Measurements from ENCODE around the gene DPP6. TPM values are rescaled to one million over a fixed set of nuclear protein-coding genes. Genes with fewer than 3 reads are reported as not detected.

DPP6 gene
- total RNA-seq, 1 experiment from 2014 or later, result not detected

DNA sequence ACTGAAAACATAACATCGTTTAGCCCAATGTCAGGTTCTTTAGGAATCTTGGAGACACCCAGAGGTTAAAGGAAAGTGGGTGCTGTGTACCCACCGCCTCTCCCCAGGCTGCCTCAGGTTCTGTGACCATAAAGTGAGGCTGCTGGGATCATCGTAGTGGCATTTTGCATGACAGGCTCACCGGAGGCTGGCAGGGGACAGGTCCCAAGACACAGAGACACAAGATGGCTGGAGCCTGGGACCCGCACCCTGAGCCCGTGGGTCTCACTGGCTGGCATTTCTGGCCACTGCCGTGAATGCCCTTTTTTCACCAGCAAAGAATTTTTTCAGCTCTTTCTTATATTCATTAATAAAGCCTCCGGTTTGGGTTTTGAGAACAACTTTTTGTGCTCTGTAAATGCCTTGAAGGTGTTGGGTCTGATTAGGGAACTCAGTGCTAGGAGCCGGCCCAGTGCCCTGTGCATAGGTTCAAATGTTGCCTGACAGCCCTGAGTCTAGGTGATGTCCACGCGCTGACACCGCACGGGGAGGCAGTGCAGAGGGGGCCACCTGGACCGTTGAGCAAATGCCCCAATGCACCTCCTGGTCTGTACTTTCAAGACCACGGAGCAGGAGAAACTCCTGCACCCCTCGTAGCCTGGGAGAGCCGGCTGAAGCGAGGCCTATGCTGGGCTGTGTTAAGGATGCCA, 820.8 kb downstream of the DPP6 start:
- POLR2A ChIA-PET (ENCODE audit: unreplicated experiment), result no interaction called here
- Histone ChIP-seq H3K9me2 (replicated peaks; ENCODE audit: low read length) (no peaks in the 10 kb centered on the region), H3F3A (ENCODE audit: low read length, unreplicated experiment) (no peaks in the 10 kb centered on the region), H4K20me1 (ENCODE audit: low read length) (no peaks in the 10 kb centered on the region), H3K36me3 (ENCODE audit: low read depth, low read length) (no peaks in the 10 kb centered on the region), H3K79me2 (ENCODE audit: low read length) (no peaks in the 10 kb centered on the region), H3K4me2 (ENCODE audit: low read length) (no peak overlapping the region), H3K4me3 (ENCODE audit: low read length) (no peak overlapping the region), H3K4me1 (ENCODE audit: insufficient read depth, low read length) (no peaks in the 10 kb centered on the region), H2AFZ (ENCODE audit: low read length) (no peak overlapping the region), H3K9ac (ENCODE audit: low read length) (no peak overlapping the region), H3K9me3 (ENCODE audit: low read length) (no peaks in the 10 kb centered on the region), H3K27ac (ENCODE audit: low read length) (no peak overlapping the region), H3K27me3 (ENCODE audit: low read length) (peaks cover 67% of the 10 kb centered on the region)
- ATAC-seq (no peak), DNase-seq (no peak)
- CTCF ChIA-PET, result interaction anchor here (0.6 kb wide), 1 partner anchor 27 kb away, joined by 3 read pairs; no protein-coding TSS in a partner anchor
- intact Hi-C loops (cut with micrococcal nuclease), result no loop called here
- no TSS peak for BruUV-seq (replicated peaks)
- TF ChIP-seq EZH2 (IDR thresholded peaks at IDR 0.05; ENCODE audit: low read length, unreplicated experiment) (no peak), EZH2phosphoT487 (IDR thresholded peaks at IDR 0.05; ENCODE audit: borderline replicate concordance, low read length) (no peak)
- TF ChIP-seq, protein P1, sequence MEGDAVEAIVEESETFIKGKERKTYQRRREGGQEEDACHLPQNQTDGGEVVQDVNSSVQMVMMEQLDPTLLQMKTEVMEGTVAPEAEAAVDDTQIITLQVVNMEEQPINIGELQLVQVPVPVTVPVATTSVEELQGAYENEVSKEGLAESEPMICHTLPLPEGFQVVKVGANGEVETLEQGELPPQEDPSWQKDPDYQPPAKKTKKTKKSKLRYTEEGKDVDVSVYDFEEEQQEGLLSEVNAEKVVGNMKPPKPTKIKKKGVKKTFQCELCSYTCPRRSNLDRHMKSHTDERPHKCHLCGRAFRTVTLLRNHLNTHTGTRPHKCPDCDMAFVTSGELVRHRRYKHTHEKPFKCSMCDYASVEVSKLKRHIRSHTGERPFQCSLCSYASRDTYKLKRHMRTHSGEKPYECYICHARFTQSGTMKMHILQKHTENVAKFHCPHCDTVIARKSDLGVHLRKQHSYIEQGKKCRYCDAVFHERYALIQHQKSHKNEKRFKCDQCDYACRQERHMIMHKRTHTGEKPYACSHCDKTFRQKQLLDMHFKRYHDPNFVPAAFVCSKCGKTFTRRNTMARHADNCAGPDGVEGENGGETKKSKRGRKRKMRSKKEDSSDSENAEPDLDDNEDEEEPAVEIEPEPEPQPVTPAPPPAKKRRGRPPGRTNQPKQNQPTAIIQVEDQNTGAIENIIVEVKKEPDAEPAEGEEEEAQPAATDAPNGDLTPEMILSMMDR (conservative IDR thresholded peaks at IDR 0.05; ENCODE audit: low read depth, low read length), result no peak

- BruUV-seq (replicated peaks), result no TSS peak
- Histone ChIP-seq H3K27me3 (ENCODE audit: low read length) (peaks cover 67% of the 10 kb centered on the region), H3K9me2 (replicated peaks; ENCODE audit: low read length) (no peaks in the 10 kb centered on the region), H4K20me1 (ENCODE audit: low read length) (no peaks in the 10 kb centered on the region), H3K4me2 (ENCODE audit: low read length) (no peak overlapping the region), H3K79me2 (ENCODE audit: low read length) (no peaks in the 10 kb centered on the region), H2AFZ (ENCODE audit: low read length) (no peak overlapping the region), H3K36me3 (ENCODE audit: low read depth, low read length) (no peaks in the 10 kb centered on the region), H3F3A (ENCODE audit: low read length, unreplicated experiment) (no peaks in the 10 kb centered on the region), H3K4me1 (ENCODE audit: insufficient read depth, low read length) (no peaks in the 10 kb centered on the region), H3K9me3 (ENCODE audit: low read length) (no peaks in the 10 kb centered on the region), H3K9ac (ENCODE audit: low read length) (no peak overlapping the region), H3K4me3 (ENCODE audit: low read length) (no peak overlapping the region), H3K27ac (ENCODE audit: low read length) (no peak overlapping the region)
- intact Hi-C loops (cut with micrococcal nuclease), result no loop called here
- CTCF ChIA-PET, result no interaction called here
- DNase-seq (no peak), ATAC-seq (no peak)
- POLR2A ChIA-PET (ENCODE audit: unreplicated experiment), result no interaction called here
- TF ChIP-seq, protein P1 (conservative IDR thresholded peaks at IDR 0.05; ENCODE audit: low read depth, low read length), result no peak
- TF ChIP-seq EZH2phosphoT487 (IDR thresholded peaks at IDR 0.05; ENCODE audit: borderline replicate concordance, low read length), result no peak
- TF ChIP-seq EZH2 (IDR thresholded peaks at IDR 0.05; ENCODE audit: low read length, unreplicated experiment), result no peak
Measured at GRCh38 chr7:154873500-154874121, 821.4 kb downstream of the DPP6 start.
